PC-9 (cell line): ENCODE results near the gene VILL. TPM values are rescaled to one million over a fixed set of nuclear protein-coding genes. Genes with fewer than 3 reads are reported as not detected.

Experiments
- BruUV-seq: library from RNA; stranded (reverse); fragments of 400-500 nt; replicated peaks from 2 replicates; lab custom pipeline; 2021; lab: Mats Ljungman, UMichigan
- CTCF ChIA-PET: fragments of 300-600 bp; sonication (Branson Sonifier 250); formaldehyde crosslinking; loops from one replicate; lab custom pipeline; 2022; ENCODE audit warnings: antibody characterized with exemption; lab: Charles Lee
- POLR2A ChIA-PET: fragments of 300-600 bp; sonication (Branson Sonifier 250); formaldehyde crosslinking; loops from one replicate; lab custom pipeline; 2022; ENCODE audit warnings: antibody characterized with exemption; ENCODE audit not compliant: unreplicated experiment; lab: Charles Lee
- DNase-seq, 2 experiments: peaks; one replicate each; pipeline versions ENCODE4 v3.0.0 to v3.0.0-alpha.2; 2015 to 2022; ENCODE audit warnings: mixed read lengths in 1 of 2
- H2AFZ ChIP-seq: fragments of 200-600 bp; sonication (generic); 2 replicates; pipeline ENCODE4 v1.8.1; 2017; ENCODE audit warnings: antibody characterized with exemption
- H3F3A ChIP-seq: fragments of 200-600 bp; sonication (generic); 2 replicates; pipeline ENCODE4 v1.8.1; 2017; ENCODE audit warnings: antibody characterized with exemption, mild to moderate bottlenecking, low read depth; ENCODE audit not compliant: insufficient read depth
- H3K27ac ChIP-seq: fragments of 200-600 bp; sonication (generic); 2 replicates; pipeline ENCODE4 v1.6.1; 2016; ENCODE audit warnings: mixed run types
- H3K27me3 ChIP-seq: fragments of 200-600 bp; sonication (generic); 2 replicates; pipeline ENCODE4 v1.6.1; 2016; ENCODE audit warnings: low read depth, mixed run types; ENCODE audit not compliant: insufficient read depth
- H3K36me3 ChIP-seq: fragments of 200-600 bp; sonication (generic); 2 replicates; pipeline ENCODE4 v1.6.1; 2016; ENCODE audit warnings: low read depth, mixed run types
- H3K4me1 ChIP-seq: fragments of 200-600 bp; sonication (generic); replicated peaks from 2 replicates; pipeline ENCODE4 v1.6.1; 2016; ENCODE audit warnings: mixed run types; ENCODE audit not compliant: insufficient read depth
- H3K4me2 ChIP-seq: fragments of 200-600 bp; sonication (generic); 2 replicates; pipeline ENCODE4 v1.6.1; 2017; ENCODE audit warnings: mixed run types
- H3K4me3 ChIP-seq: fragments of 200-600 bp; sonication (generic); 2 replicates; pipeline ENCODE4 v1.6.1; 2016; ENCODE audit warnings: mixed run types
- H3K79me2 ChIP-seq: fragments of 200-600 bp; sonication (generic); 2 replicates; pipeline ENCODE4 v1.6.1; 2017; ENCODE audit warnings: low read depth, mixed run types
- H3K9me2 ChIP-seq: fragments of 200-600 bp; sonication (generic); 2 replicates; pipeline ENCODE4 v1.8.1; 2017; ENCODE audit warnings: mild to moderate bottlenecking; ENCODE audit not compliant: insufficient read depth
- H3K9me3 ChIP-seq: fragments of 200-600 bp; sonication (generic); 2 replicates; pipeline ENCODE4 v1.8.1; 2016; ENCODE audit warnings: low read depth; ENCODE audit not compliant: insufficient read depth
- H4K20me1 ChIP-seq: fragments of 200-600 bp; sonication (generic); 2 replicates; pipeline ENCODE4 v1.8.1; 2017; ENCODE audit not compliant: insufficient read depth
- CTCF ChIP-seq: fragments of 200-600 bp; sonication (generic); conservative IDR thresholded peaks from 2 replicates; pipeline ENCODE4 v1.6.1; 2017; ENCODE audit warnings: mixed run types, antibody characterized with exemption, mild to moderate bottlenecking, moderate library complexity
- EZH2 ChIP-seq: fragments of 200-600 bp; sonication (generic); IDR thresholded peaks from 2 replicates; pipeline ENCODE4 v1.8.0; 2017; ENCODE audit warnings: antibody characterized with exemption, low read depth
- intact Hi-C: fragments of 100-400 bp; cut with micrococcal nuclease; formaldehyde crosslinking; loops from one replicate; pipeline ENCODE4 v1.10.0; 2022; ENCODE audit not compliant: unreplicated experiment
- total RNA-seq: library from RNA; stranded (reverse); gene quantifications from 2 replicates; pipeline ENCODE4 v1.2.3, GENCODE V29; 2021

The VILL gene
- total RNA-seq, 1 experiment from 2014 or later = 14.7 TPM

GRCh38 chr3:38036286-38036685, 45.7 kb downstream of the VILL start:
- no peak for DNase-seq
- H3K9me3 ChIP-seq = no peaks in the 10 kb centered on the region
- no peak overlapping the region for H3K27ac ChIP-seq
- POLR2A ChIA-PET = no interaction called here
- peaks cover 14% of the 10 kb centered on the region for H3K4me1 ChIP-seq
- no TSS peak for BruUV-seq
- peaks cover 8% of the 10 kb centered on the region; the same call in 1 of the 2 replicates for H3F3A ChIP-seq
- no peaks in the 10 kb centered on the region for H3K27me3 ChIP-seq
- intact Hi-C loops = no loop called here
- H3K36me3 ChIP-seq = no peaks in the 10 kb centered on the region
- H4K20me1 ChIP-seq = no peaks in the 10 kb centered on the region
- no peaks in the 10 kb centered on the region for H3K9me2 ChIP-seq
- no peak for TF ChIP-seq CTCF
- no peak for TF ChIP-seq EZH2
- CTCF ChIA-PET = no interaction called here
- H2AFZ ChIP-seq = no peak overlapping the region
- H3K4me3 ChIP-seq = no peak overlapping the region
- H3K79me2 ChIP-seq = no peaks in the 10 kb centered on the region
- H3K4me2 ChIP-seq = no peak overlapping the region

GRCh38 chr3:38036906-38037305, 46.3 kb downstream of the VILL start:
- CTCF ChIA-PET = no interaction called here
- no peak overlapping the region for H3K27ac ChIP-seq
- no peaks in the 10 kb centered on the region for H3K27me3 ChIP-seq
- H4K20me1 ChIP-seq = no peaks in the 10 kb centered on the region
- BruUV-seq = no TSS peak
- H3K36me3 ChIP-seq = no peaks in the 10 kb centered on the region
- POLR2A ChIA-PET = no interaction called here
- H3K4me3 ChIP-seq = no peak overlapping the region
- no peak overlapping the region for H3K4me2 ChIP-seq
- H3K4me1 ChIP-seq = peaks cover 8% of the 10 kb centered on the region
- TF ChIP-seq CTCF = no peak
- no peak for TF ChIP-seq EZH2
- H3K9me2 ChIP-seq = no peaks in the 10 kb centered on the region
- H2AFZ ChIP-seq = no peak overlapping the region
- no peak for DNase-seq
- H3F3A ChIP-seq = peaks cover 2% of the 10 kb centered on the region; the same call in 1 of the 2 replicates
- H3K9me3 ChIP-seq = no peaks in the 10 kb centered on the region
- intact Hi-C loops = no loop called here
- H3K79me2 ChIP-seq = no peaks in the 10 kb centered on the region

- H3K4me1 ChIP-seq = peaks cover 5% of the 10 kb centered on the region; the same call in 1 of the 2 replicates
- H3K27ac ChIP-seq = no peak overlapping the region
- H3K36me3 ChIP-seq = no peaks in the 10 kb centered on the region
- no peaks in the 10 kb centered on the region for H4K20me1 ChIP-seq
- no peak for TF ChIP-seq CTCF
- TF ChIP-seq EZH2 = no peak
- peak overlapping the region; percentile 49; the same call in 1 of the 2 replicates for H3K4me3 ChIP-seq
- H3F3A ChIP-seq = no peaks in the 10 kb centered on the region
- no peaks in the 10 kb centered on the region for H3K79me2 ChIP-seq
- BruUV-seq = TSS peak; percentile 61
- no peaks in the 10 kb centered on the region for H3K9me2 ChIP-seq
- H3K4me2 ChIP-seq = peak overlapping the region; percentile 72
- peak overlapping the region; percentile 55; the same call in 1 of the 2 replicates for H2AFZ ChIP-seq
- intact Hi-C loops = no loop called here
- no peaks in the 10 kb centered on the region for H3K9me3 ChIP-seq
- H3K27me3 ChIP-seq = no peaks in the 10 kb centered on the region
- no peak for DNase-seq
- POLR2A ChIA-PET = interaction anchor here (0.7 kb wide), 1 partner anchor 1046 kb away, joined by 4 read pairs; the partner anchor contains the start of gene EPM2AIP1
- CTCF ChIA-PET = no interaction called here
Observed at GRCh38 chr3:38038447-38038911, 47.9 kb downstream of the VILL start.
